ENCODE measurements around the gene SPPL3.
A peak's percentile ranks its signal among the peaks of the same experiment; 100 is the strongest.

SPPL3 gene

GRCh38 chr12:120766566-120766965 lies 137.6 kb downstream of the SPPL3 start:
- DNase-seq: no peak

DNA sequence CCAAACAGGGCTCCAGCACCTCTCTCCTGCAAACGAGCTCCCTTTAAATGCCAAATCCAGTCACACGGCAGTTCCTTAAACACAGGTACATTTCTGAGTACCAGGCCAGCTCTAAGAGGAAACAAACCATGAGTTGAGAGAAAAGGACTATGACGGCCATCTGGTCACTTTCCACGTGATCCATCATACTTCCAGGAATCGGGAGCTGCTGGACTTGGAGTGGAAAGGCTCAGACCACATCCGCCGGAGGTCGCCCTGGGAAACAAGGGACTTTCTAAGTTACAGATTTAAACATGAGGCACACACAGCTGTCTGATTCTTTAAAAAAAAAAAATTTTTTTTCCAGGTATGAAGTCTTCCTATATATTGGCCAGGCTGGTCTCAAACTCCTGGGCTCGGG lies 139.3 kb downstream of the SPPL3 start:
- no peak for DNase-seq

GRCh38 chr12:120763250-120763649 lies 140.9 kb downstream of the SPPL3 start:
- DNase-seq: no peak

GRCh38 chr12:120762086-120762485 lies 142.1 kb downstream of the SPPL3 start:
- DNase-seq: no peak

DNA sequence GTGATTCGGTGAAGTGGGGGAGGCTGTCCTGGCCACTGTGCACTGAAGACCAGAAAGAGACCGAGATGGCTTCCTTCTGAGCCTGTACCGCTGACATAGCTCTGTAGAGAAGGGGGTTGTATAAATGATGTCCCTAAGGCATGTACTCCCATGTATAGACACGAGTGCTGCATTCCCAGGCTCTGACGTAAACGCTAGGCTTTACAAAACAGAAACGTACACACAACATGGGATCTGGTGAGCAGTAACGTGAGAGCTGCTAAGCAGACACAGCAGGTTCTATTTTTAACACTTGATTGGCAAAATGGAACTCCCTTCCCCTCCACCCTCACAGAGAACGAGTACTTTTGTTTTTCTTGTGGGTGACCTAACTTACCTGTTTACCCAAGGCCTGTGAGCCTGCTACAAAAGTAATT lies 142.6 kb downstream of the SPPL3 start:
- no peak for DNase-seq

- DNase-seq: no peak
Observed at GRCh38 chr12:120760349-120761254, 143.6 kb downstream of the SPPL3 start.

GRCh38 chr12:120759591-120760348 lies 144.4 kb downstream of the SPPL3 start:
- peak; percentile 85 to 93 for DNase-seq

- no peak for DNase-seq
Observed at GRCh38 chr12:120758798-120759590, 145.2 kb downstream of the SPPL3 start.

- DNase-seq: no peak
Observed at GRCh38 chr12:120757949-120758348, 146.2 kb downstream of the SPPL3 start.

DNA sequence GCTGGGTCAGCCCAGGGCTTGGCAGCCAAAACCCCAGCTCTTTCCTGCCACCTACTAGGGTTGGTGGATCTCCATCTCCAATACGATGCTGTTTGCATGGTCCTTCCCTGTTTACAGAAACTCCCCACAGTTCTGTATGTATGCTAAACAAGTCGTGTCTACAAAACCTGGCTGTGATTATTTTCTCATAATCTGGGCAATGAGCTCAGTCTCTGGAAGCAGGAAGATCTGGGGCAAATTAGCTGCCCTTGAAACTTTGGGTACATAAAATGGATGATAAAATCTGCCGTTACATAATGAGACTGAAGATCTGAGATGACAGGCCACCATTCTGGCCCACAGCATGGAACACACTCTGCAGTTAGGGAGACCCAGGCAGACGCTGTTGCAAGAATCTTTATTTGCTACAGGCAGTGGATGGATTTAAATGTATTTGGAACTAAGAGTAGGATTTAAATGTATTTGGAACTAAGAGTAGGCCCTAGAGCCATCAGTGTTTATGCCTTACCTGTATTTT lies 146.9 kb downstream of the SPPL3 start:
- DNase-seq: no peak

DNA sequence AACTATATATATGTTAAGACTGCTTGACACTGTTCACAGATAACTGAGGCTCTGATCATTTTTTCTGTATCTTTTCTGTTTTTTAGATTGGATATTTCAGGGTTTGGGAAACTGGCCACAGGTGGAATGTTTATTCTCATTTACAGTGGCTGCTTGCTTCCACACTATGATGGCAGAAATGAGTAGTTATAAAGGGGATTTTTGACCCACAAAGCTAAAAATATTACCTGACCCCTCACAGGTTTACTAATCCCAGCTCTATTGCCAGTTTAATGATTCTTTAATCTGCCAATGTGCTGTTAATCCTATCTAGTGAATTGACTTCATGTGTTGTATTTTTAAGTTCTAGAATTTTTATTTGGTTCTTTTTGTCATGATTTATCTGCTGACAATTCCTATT lies 148.9 kb downstream of the SPPL3 start:
- DNase-seq: no peak

DNA sequence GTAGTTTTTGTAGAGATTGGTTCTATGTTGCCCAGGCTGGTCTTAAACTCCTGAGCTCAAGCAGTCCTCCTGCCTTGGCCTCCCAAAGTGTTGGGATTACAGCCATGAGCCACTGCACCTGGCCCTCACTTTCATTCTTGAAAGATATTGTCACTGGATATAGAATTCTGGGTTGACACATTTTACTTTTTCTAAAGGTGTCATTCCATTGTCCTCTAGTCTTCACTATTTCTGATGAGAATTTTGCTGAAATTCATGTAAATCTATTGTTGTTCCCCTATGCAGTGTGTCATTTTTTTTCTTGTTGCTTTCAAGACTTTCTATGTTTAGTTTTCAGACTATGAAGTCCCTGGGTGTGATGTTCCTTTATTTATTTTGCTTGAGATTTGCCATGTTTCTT lies 149.4 kb downstream of the SPPL3 start:
- DNase-seq: no peak

GRCh38 chr12:120751389-120751788 lies 152.8 kb downstream of the SPPL3 start:
- no peak for DNase-seq

DNA sequence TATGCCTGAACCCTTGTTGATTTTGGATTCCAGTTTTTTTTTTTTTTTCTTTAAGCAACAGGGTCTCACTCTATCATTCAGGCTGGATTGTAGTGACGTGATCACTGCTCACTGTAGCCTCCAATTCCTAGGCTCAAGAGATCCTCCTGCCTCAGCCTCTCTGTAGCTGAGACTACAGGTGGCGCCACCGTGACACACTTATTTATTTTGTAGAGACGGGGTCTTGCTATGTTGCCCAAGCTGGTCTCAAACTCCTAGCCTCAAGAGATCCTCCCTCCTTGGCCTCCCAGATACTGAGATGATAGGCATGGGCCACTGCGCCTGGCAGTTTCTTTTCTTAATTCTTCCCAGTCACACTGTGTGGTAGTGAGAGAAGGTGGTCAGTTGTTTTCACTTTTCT lies 153.4 kb downstream of the SPPL3 start:
- no peak for DNase-seq

- DNase-seq: no peak
Observed at GRCh38 chr12:120749256-120749655, 154.9 kb downstream of the SPPL3 start.

DNA sequence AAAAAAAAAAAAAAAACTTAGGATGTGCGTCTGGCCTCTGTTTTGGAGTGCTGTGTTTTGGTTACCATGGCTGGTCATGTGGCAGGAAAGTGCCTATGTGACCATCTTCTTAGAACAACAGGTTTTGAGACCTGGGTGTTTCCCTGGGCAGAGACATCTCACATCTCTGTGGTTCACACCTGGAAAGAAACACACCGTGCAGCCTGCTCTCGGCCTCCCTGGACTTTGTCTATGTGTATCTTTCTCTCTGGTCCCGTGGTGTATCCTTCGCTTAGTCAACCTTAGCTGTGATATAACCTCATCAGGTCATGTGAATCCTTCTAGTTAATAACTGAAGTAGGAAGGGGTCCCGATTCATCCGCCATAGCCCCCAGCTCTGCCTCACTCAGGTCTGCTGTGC lies 155.9 kb downstream of the SPPL3 start:
- no peak for DNase-seq

DNA sequence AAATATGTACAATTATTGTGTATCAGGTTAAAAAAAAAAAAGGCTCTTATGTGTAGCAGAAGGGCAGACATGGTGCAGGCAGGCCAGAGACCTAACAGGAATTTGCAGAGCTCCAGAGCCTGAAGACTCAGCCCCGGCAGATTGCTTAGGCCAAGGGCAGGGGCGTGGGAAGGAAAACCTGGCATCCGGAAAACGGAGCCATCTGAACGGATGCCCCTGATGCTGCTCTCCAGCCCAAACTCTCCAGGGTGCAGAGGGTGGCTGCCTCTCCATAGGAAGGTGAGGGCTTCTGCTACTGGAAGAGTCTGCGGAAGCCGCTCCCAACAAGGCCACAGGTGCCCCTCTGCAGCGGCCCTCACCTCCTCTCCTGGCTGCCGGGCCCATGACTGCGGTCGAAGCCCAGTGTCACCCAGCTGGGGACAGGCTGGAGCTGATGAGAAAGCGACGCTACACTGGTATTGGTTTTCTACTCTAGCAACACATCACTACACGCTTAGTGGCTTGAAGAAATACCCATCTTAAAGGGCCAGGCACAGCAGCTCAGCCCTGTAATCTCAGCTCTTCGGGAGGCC lies 159.2 kb downstream of the SPPL3 start:
- DNase-seq: no peak

DNA sequence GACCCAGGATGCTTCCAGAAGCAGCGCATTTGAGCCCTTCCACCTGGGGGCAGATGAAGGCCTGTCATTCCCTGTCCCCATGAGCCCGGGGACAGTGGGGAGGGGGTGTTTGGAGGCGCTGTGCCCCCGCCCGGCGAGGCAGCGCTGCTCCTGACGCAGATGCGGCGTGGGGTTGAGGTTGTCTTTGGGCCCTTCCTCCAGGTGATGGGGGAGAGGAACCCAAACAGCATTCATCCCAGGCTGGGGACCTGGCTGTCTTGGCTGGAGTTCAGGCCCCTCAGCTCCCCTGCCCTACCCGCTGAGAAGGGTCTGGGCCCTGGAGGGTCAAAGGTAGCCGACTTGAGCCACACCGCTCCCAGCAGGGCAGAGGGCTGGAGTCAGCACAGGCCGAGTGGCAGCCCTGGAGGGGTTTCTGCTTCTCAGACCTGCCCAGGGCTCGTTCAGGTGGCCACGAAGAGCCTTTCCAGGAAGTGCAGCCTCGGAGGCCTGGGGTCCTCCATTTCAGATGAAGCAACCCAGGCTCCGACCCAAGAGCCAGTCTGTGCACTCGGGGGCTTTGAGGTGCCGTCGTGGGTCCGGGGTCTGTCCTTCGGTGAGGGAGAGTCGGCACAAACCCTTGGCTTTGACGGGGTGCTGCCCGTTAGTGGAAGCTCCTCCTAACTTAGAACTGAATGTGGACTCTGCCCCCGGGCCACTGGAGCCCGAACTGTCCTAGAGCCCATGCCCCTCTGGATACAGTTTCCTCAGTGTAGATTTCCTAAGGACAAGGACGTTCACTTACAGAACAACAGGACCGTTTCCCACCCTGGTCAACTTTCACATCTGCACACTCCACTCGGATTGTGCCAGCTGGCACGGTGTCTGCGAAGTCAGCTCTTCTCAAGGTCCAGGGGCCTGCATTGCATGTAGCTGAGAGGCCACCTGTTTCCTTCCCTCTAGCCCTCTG lies 162.4 kb downstream of the SPPL3 start:
- no peak for DNase-seq

DNA sequence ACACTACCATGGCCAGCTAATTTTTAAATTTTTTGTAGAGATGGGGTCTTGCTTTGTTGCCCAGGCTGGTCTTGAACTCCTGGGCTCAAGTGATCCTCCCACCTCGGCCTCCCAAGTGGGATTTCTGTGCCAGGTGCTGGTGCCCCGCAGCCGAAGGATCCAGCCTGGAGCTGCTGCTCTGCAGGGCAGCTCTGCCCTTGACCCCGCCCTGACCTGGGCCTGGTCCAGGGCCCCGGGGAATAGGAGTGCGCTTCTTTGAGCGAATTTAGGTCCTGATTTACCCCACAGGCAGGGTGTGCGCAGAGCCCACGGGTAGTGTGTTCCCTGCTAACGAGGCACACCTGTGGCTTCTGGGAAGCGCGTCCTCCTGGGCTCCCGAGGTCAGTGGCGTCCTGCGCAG lies 163.3 kb downstream of the SPPL3 start:
- DNase-seq: no peak

DNA sequence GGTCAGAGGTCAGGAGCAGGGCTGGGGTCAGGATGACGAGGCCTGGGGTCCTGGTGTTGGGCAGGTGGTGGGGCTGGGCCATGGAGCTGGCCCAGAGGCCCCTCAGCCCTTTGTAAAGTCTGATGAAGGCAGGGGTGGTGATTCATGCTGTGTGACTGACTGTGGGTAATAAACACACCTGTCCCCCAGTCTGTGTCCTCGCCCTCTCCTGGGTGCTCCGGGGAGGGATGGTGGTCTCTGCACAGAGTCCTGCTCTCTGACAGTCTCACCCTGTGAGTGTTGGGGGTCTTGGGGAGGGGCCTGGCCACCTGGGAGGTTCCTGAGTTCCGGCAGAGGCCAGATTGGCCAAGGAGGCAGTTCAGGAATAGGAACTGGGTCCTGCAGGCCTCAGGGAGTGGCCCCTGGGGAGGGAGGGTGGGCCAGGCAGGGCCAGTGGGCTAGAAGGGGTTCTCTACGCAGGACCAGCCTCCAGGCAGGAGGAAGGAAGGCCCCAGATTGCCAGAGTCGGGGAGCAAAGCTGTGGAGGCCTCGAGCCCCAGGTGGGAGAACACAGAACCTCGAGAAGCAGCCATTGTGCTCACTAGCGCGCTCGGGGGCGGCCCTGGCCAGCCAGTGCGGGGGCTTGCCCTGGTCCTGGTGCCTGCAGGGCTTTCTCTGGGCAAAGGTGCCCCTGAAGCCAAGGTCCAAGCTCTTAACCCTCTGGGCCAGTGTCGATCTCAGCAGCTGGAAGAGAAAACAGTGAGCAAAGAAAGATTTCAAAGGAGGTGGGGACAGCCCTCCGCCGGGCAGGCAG lies 164.1 kb downstream of the SPPL3 start:
- DNase-seq: no peak
